Smooth muscle cell of the brain vasculature (primary cell): ENCODE data around the gene STK36.
A peak's percentile ranks its signal among the peaks of the same experiment; 100 is the strongest.

ENCODE experiments used
- DNase-seq: peaks from one replicate; pipeline ENCODE4 v3.0.0-alpha.2; 2012; ENCODE audit warnings: low read depth, low spot score

STK36 gene

DNA sequence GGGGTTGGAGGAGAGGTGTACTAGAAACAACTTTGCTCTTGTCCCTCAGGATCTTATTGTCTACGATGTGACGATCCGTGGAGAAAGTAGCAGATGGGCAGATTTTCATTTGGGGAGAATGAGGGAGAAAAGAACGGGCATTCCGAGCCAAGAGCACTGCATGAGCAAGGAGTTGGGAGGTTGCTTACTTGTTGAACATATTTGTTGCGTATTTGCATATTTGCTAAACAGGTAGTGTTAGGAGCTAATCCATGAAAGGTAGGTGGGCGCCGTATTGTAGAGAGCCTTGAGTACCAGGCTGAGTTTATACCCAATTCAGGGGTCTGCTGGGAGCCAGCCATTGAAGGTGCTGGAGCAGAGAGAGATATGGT is 11.9 kb upstream of the STK36 start:
- DNase-seq, result no peak

DNA sequence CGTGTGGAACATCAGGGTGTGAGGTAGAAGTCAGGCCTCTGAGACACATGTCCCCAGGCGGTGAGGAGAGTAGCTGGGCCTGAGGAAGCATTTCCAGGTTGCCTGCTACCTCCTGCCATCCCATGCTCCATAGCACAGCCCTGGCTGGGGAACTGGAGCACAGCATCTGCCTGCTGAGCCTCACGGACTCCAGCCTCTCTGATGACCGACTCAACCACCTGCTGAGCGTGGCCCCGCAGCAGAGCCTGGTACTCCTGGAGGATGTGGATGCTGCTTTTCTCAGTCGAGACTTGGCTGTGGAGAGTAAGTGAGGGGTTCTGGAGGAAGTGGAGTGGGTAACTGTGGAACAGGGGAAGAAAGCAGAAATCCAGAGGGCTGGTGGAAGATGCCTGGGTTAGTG is 9.5 kb upstream of the STK36 start:
- no peak for DNase-seq

DNA sequence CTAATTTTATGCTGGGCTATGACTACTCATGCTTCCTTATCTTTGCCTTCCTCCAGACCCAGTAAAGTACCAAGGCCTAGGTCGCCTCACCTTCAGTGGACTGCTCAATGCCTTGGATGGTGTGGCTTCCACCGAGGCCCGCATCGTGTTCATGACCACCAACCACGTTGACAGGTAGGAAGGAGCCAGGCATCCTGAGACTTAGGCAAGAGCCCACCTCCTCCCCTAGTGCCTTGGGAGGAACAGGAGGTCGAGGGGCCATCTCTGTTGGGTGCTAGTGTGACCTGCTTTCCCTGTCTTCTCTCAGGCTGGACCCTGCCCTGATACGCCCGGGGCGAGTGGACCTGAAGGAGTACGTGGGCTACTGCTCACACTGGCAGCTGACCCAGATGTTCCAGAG is 9.1 kb upstream of the STK36 start:
- no peak for DNase-seq

DNA sequence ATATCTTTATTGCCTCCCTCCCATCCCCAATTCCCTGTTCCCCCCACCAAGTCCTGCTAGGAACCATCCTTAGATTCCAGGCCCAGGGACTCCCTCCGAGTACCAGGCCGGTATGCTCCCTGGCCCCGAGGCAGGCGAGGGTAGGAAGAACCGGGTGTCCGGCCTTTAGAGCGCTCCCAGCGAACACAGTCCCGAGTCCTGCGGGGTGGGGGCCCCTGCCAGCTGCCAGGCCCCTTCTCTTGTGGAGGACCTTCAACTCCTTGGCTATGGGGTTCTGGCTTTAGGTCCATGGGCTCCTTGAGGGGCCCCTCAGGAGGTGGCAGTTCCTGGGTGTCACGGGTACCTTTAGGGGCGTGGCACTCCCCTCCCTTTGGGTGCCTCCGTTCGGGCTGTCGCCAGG is 8.0 kb upstream of the STK36 start:
- no peak for DNase-seq

DNA sequence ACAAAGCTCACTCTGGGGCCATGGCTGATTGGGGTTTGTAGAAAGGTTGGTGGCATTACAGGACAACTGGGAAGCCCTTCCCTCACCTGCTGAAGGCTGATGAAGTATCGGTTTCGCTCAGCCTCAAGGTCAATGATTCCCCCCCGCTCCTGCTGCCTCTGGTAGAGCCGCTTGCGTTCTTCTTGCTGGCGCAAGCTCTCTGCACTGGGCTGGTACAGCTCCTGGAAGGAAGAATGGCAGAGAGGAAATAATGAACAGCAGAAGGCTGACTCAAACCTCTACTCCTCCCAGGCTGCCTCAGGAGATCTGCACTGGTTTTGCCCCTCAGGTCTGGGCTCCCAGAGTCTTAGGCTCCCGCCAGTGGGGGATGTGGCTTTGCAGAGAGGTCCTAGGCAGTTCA is 7.2 kb upstream of the STK36 start:
- no peak for DNase-seq

DNA sequence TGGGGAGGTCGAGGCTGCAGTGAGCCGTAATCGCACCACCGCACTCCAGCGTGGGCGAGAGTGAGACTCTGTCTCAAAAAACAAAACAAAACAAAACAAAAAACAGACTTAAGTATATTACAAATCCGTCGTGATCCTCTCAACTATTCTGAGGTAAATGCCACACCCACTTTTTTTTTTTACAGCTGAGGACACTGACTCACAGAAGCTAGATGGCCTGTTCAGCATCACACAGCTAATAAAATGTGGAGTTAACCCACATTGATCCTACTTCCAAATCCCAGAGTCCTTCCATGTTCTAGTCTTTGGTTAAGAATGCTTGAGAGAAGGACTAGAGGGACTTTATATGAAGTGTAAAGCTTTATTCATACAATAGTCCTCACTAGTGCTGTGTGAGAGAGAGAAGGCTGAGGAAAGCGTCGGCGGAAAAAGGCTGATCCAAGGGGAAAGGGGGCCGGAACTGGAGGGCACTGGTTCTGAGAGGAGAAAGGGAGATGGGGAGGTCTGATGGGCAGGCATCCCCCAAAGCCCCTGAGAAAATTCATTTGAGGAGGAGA is 711 bp upstream of the STK36 start:
- DNase-seq, result no peak

DNA sequence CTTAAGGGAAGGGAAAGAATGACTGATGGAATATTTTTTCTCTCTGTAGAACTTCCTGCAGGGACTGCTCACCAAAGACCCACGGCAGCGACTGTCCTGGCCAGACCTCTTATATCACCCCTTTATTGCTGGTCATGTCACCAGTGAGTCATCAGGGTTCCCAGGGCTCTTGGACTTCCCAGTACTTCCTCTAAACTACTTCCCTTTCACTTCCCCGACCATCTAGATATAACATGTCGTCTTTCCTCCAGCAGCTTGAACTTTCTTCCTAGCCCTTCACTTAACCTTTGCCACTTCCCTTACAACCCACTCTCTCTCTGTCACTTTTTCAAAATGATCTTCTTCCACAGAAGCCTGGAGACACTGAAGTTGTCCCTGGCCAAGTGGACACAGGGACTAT is 7.2 kb downstream of the STK36 start:
- DNase-seq, result no peak

DNA sequence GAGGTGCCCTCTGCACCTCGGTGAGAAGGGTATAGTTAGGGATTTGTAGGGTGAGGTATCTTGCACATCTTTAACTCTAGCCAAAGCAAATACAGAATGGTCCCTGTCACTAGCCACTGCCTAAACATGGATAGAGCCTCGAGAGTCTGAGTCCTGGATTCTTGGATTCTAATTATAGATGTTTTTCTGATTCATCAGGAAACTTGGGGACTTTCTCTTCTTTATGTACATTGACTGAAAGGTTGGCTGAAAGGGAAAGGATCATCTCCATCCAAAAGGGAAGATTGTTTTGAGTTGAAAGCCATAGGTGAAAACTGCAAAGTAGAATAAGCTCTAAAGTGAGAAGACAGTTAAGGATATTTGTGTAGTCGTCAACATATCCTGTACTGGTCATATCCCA is 8.2 kb downstream of the STK36 start:
- no peak for DNase-seq

DNA sequence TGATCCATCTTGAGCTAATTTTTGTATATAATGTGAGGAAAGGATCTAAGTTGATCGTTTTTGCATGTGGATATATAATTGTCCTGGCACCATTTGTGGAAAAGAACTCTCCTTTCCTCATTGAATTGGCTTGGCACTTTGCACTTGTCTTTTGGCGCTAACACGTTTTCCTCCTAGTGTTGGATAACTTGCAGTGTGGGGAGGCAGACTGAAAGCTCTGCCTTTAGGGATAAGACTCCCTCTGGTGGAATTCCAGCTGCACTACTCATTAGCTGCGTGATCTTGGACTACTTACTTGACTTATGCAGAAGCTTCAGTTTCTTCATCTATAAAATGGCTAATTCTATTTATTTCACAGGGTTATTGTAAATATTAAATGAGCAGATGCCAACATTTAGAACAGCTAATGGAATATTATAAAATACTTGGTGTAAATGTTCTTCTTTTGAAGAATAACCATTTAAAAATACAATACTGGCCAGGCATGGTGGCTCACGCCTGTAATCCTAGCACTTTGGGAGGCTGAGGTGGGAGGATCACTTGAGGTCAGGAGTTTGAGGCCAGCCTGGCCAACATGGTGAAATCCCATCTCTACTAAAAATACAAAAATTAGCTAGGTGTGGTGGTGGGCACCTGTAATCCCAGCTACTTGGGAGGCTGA is 15.6 kb downstream of the STK36 start:
- peak; percentile 32 for DNase-seq

DNA sequence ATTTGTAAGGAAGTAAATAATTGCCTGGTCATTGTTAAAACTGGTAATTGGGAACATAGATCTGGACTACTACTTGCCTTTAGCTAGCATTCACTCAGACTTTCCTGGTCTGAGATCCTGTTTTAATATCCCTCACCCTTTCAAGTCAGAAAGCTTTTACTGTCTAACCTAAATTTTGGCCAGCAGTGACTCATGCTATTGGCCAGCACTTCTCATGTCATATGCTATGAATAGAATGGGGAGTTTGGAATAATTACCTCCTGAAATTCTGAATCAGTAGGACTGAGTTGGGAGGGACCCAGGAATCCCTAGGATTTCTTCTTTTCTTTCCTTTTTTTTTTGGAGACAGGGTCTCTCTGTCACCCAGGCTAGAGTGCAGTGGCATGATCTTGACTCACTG is 19.3 kb downstream of the STK36 start:
- DNase-seq, result no peak

DNA sequence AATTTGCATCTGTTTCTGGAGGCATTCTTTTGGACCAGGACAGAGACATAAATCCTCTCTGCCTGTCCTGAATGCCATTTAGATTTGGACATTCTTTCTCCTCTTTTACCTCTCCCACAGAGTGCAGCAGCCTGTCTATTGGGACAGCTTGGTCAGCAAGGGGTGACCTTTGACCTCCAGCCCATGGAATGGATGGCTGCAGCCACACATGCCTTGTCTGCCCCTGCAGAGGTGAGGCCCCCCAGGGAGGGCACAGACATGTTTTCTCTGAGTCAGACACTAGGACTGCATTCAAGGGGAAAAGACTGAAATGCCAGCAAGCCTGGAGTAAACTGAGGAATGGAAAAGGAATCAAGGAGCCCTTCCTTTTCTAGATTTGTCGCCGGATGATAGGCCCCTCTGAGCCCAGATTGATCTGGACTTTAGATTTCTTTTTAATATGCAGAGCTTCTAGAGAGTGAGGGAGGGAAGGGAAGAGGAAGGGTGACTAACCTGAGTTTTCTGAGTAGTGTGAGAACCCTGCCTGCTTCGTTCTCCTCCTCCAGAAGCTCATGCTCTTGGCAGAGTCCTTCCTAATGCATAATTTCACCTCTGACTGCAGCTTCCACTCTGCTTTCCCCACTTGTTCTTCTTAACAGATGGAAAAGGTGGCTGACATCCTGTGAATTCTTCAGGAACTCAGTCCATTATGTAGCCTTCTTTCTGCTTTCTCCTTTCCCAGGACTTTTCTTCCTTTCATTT is 22.7 kb downstream of the STK36 start:
- no peak for DNase-seq

DNA sequence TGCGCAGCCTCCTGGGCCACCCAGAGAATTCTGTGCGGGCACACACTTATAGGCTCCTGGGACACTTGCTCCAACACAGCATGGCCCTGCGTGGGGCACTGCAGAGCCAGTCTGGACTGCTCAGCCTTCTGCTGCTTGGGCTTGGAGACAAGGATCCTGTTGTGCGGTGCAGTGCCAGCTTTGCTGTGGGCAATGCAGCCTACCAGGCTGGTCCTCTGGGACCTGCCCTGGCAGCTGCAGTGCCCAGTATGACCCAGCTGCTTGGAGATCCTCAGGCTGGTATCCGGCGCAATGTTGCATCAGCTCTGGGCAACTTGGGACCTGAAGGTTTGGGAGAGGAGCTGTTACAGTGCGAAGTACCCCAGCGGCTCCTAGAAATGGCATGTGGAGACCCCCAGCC is 27.0 kb downstream of the STK36 start:
- DNase-seq, result no peak

DNA sequence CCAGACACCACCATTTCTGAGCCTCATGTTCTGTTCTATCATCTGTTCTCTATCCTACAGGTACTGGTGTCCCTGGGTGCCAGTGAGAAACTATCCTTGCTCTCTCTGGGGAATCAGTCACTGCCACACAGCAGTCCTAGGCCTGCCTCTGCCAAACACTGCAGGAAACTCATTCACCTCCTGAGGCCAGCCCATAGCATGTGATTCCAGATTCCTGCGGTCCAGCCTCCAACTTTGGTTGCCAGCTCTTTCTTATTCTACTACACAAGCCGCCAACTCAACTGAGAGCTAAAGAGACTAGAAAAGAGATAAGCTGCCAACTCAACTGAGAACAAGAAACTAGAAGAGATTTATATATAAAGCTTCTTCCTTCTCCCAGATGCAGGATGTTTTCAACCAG is 29.9 kb downstream of the STK36 start:
- DNase-seq, result no peak

DNA sequence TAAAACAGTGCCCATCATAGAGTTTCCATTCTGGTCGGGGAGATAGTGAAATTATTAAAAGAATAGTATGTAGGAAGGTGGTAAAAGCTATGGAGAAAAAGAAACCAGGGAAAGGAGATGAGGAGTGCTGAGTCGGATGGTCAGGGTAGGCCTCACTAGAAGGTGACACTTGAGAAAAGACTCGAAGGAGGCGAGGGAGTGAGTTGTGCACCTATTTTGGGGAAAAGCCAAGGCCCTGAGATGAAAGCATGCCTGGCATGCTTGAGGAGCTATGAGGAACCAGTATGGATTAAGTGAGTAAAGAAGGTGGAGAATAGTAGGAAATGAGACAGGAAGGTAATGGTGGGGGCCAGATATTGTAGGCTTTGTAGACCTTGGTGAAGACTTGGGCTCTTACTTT is 31.5 kb downstream of the STK36 start:
- DNase-seq, result no peak

DNA sequence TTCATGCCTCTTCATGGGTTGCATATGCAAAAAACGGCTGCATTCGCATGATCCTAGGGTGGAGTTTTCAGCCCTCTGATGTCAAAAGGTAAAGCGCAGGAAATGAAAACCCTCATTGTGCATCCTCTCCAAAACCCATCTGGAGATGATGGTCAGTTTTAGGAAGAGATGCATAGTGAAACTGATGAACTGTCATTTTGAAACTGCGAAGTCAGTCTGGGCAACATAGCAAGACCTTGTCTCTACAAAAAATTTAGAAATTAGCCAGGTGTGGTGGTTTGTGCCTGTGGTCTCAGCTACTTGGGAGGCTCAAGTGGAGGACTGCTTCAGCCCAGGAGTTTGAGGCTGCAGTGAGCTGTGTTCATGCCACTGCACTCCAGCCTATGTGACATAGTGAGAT is 36.2 kb downstream of the STK36 start:
- DNase-seq, result no peak

DNA sequence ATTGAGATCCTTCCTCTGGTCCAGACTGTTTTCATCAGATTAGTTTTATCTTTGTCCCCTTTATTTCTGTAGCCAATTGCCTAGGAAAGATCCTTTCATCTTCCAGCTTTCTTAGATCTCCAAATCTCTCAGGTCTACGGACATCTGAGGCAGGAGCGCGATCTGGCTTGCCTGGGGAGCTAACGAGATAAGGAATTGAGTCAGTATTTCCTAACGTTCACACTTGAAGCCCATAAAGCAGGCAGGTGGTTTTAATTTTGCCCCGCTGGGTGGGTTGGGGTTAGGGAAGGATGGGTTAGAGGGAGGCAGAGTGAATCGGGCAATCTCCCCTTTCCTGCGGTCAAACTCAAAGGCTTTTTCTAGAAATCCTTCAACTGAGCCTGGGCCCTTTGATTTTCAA is 38.0 kb downstream of the STK36 start:
- no peak for DNase-seq

DNA sequence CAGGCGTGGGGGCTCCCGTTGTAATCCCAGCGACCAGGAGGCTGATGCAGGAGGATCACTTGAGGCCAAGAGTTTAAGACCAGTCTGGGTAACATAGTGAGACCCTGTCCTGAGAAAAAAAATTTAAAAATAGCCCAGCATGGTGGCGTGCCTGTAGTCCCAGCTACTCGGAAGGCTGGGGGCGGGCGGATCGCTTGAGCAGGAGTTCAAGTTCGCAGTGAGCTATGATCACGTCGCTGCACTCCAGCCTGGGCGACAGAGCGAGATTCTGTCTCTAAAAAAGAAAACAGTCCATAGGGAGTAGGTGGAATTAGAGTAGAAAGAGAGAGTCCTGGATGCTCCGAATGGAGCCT is 38.4 kb downstream of the STK36 start:
- DNase-seq, result no peak

DNA sequence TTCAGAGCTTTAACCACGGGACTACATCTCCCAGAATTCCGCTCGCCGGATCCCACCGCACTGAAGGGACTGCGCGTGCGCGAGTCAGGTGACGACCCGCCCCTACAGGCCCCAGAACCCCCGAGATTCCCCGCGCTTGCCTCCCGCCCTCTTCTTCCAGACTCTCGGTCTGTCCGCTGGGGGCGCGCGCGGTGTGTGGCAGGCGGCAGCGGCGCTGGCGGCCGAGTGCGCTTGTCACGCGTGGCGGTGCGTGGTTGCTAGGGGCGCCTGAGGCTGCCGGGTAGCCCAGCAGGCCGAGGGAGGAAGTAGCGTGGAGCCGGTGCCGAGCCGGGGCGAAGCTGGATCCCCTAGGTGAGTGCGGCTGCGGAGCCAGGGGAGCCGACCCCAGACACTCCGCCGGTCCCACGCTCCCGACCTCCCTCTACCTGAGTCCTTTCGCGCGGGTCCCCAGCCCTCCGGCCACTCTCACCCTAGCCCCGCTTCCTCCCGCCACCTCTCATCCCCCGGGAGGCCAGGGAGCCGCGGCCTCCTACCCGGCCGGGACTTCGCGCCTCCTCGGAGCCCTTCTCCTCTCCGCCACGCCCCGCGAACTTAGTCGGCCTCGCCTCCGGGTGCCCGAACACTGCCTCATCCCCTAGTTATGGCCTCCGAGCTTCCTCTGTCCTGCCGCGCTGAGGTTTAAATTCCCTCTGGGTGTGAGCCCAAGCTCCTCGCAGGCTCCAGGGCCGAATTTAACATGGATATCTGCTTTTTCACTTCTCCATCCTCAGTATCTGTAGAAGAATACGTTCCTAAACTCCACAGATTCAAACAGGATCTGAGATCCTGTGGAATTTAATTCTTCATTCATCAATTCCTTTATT is 39.0 kb downstream of the STK36 start, which contains the start of gene TTLL4:
TSS of gene TTLL4 (plus strand) at position 149 of the 863 bp plus-strand sequence. CDS start 26,842 bp downstream, outside the sequence.
- DNase-seq, result peak; percentile 86

DNA sequence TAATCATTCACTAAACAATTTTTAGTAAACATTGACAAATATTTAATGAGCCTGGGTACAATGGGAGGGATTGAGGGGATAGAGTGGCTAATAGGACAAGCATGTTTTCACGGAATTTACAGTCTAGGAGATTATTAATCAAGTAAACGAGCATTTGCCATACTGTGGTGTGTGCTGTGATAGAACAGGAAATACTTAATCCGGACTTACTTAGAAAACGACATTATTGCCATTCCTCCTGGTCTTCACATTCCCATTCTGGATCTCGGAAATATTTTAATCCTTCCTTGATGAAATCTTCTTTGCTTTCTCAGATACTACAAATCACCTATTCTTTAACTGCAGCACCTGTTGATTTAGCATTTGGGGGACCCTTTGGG is 39.7 kb downstream of the STK36 start:
- DNase-seq, result no peak

DNA sequence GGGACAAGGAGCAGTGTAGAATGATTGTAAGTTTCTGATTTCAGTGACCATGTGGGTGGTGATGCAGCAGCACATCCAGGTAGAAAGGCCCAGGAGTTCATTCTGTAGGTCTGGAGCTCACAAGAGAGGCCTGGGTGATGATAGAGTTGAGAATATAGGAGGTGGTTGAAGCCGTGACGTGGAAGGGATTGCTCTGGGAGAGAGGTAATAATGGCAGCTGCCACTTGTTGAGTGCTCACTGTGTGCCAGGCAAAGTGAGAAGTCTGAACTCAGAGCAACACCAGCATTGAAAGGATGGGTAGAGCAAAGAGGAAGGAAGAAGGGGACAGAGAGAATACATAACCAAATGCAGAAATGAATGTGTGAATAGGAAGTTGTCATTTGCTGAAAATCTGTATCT is 42.0 kb downstream of the STK36 start:
- no peak for DNase-seq

DNA sequence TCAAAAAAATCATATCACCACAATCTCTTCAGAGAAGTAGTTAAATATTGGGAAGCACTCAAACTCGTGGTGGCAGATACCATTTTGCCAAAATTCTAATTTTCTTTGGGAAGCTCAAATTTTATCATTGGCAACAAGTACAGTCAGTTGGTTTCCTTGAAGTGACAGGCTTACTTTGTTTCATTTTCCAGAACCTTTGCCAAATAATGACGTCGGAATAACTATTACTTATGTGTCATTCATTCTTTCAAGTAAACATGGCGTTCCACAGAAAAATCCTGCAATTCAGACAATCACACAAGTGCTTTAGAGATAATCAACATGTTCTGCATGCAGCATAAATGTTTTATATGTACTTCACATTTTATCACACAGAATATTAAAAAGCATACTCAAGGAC is 44.2 kb downstream of the STK36 start:
- DNase-seq, result no peak

DNA sequence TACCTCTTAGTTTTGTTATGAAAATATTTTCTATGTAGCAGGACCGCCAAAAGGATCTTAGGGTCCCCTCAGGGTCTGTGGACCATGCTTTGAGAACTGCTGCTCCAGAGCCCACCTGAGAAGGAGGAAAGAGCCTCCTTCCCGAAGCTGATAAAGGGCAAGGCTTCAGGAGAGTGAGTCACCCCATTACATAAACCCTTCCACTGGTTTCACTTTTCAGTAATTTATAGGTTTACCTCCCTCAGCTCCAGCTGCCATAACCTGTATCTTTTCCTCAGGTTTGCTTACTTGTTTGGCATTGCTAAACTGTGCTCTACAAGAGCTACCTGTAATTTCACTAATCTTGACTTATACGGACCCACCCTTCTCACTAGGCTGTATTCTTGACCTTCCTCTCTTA is 45.4 kb downstream of the STK36 start:
- DNase-seq, result no peak
